BE2C (cell line): ENCODE results near the gene CLP1. TPM values are rescaled to one million over a fixed set of nuclear protein-coding genes. Genes with fewer than 3 reads are reported as not detected.
A peak's percentile ranks its signal among the peaks of the same experiment; 100 is the strongest.

ENCODE experiments used
- DNase-seq: peaks from one replicate; pipeline ENCODE4 v3.0.0-alpha.2; 2020
- H3K27me3 ChIP-seq: fragments of 250-450 bp; sonication (Bioruptor Pico); 2 replicates; pipeline ENCODE4 v1.5.1; 2020; ENCODE audit warnings: mild to moderate bottlenecking
- H3K36me3 ChIP-seq: fragments of 250-450 bp; sonication (Bioruptor Pico); 2 replicates; pipeline ENCODE4 v1.5.1; 2020; ENCODE audit warnings: mild to moderate bottlenecking
- H3K4me1 ChIP-seq: fragments of 250-450 bp; sonication (Bioruptor Pico); 2 replicates; pipeline ENCODE4 v1.5.1; 2020
- H3K4me3 ChIP-seq: 2 replicates; pipeline ENCODE4 v1.5.1; 2011; ENCODE audit warnings: low read depth, low read length
- H3K9me3 ChIP-seq: fragments of 250-450 bp; sonication (Bioruptor Pico); 2 replicates; pipeline ENCODE4 v1.5.1; 2020
- CTCF ChIP-seq: IDR thresholded peaks from 2 replicates; pipeline ENCODE4 v1.5.1; 2012; ENCODE audit warnings: mild to moderate bottlenecking, low read depth, low read length
- polyA plus RNA-seq: library from polyadenylated mRNA; unstranded; fragments of >200 nt; gene quantifications from one replicate; pipeline ENCODE4 v1.2.1, GENCODE V29; 2012; ENCODE audit warnings: low read depth, missing spikeins; ENCODE audit not compliant: insufficient read length, insufficient read depth

Gene CLP1
- polyA plus RNA-seq, result 27.5 TPM

DNA sequence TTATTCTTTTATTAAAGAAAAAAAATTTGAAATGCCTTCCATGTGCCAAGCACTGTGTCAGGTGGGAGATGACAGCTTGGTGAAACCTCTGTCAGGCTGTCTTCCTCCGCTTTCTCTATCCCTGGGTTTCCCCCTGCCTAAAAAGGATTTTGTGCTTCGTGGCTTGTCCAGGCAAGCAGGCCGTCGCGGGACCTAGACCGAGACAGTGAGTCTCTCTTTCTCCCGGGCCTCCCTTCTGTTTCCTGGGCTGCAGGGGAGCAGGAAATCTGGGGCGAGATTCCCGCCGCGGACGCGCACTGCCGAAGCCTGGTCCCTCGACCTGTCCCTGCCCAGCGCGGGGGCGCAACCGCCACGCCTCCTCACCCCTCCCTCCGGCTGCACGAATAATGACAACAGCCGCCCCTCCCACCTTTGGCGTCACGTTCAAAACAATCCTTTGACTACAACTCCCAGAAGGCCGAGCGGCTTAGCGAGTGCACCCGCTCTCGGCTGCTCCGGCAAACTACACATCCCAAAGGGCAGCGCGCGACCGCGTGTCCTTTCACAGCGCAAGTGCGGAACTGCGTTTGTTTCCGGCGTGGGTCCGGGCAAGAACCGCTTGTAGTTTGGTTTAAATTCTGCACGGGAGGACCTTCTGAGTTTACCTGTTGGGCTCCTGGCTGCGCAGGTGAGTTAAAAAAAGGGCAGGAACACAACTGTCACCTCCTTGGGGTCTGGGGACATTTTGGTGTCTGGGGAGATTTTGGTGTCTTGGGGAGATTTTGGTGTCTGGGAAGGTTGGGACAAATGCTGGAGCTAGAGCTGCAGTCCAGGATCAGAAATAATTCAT lies at the start of gene CLP1:
Gene CLP1 (plus strand): TSS at position 569 of the 829 bp plus-strand sequence. CDS start 1,715 bp downstream, outside the sequence.
- TF ChIP-seq CTCF, result no peak
- Histone ChIP-seq H3K4me3 (peak within 1 kb of the TSS; percentile 74), H3K9me3 (no peaks in the 10 kb centered on the region), H3K27me3 (no peaks in the 10 kb centered on the region), H3K36me3 (no peaks in the 10 kb centered on the region), H3K4me1 (no peaks in the 10 kb centered on the region)
- DNase-seq, result peak; percentile 94

DNA sequence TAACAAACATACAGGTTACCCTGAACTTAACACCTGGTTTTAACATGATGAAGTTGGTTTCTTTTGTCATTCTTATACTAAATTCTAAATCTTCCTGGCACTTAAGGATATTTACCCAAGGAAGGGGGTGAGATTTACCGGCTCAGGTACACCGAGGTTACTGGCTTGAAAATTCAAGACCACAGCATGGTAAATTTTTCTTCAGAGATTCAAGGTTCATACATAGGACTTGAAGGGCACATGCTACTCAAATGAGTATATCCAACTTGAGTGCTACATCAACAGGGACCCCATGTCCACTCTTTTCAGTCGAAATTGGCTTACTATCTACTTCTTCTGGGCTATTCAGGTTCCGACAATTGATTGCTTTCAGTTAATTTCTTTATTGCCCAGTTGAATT lies 47.4 kb upstream of the CLP1 start:
- Histone ChIP-seq H3K36me3 (no peaks in the 10 kb centered on the region), H3K4me1 (no peaks in the 10 kb centered on the region), H3K27me3 (no peaks in the 10 kb centered on the region), H3K9me3 (no peaks in the 10 kb centered on the region), H3K4me3 (no peak overlapping the region)
- no peak for DNase-seq
- TF ChIP-seq CTCF, result no peak

DNA sequence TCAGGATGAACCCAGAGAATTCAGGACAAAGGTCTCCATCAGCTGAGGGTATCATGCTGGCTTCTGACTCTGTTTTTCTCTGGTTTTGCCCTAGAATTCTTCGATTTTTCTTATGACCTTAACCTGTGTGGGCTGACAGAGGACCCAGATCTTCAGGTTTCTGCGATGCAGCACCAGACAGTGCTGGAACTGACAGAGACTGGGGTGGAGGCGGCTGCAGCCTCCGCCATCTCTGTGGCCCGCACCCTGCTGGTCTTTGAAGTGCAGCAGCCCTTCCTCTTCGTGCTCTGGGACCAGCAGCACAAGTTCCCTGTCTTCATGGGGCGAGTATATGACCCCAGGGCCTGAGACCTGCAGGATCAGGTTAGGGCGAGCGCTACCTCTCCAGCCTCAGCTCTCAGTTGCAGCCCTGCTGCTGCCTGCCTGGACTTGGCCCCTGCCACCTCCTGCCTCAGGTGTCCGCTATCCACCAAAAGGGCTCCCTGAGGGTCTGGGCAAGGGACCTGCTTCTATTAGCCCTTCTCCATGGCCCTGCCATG lies 43.3 kb upstream of the CLP1 start:
- DNase-seq, result no peak
- TF ChIP-seq CTCF, result no peak
- Histone ChIP-seq H3K4me1 (no peaks in the 10 kb centered on the region), H3K4me3 (no peak overlapping the region), H3K9me3 (no peaks in the 10 kb centered on the region), H3K27me3 (no peaks in the 10 kb centered on the region), H3K36me3 (no peaks in the 10 kb centered on the region)

- no peak for DNase-seq
- no peaks in the 10 kb centered on the region for H3K9me3 ChIP-seq
- H3K27me3 ChIP-seq, result no peaks in the 10 kb centered on the region
- TF ChIP-seq CTCF, result no peak
- no peaks in the 10 kb centered on the region for H3K4me1 ChIP-seq
- no peaks in the 10 kb centered on the region for H3K36me3 ChIP-seq
- H3K4me3 ChIP-seq, result no peak overlapping the region
These were observed 42.3 kb upstream of the CLP1 start for GRCh38 chr11:57615308-57615707.

- Histone ChIP-seq H3K27me3 (no peaks in the 10 kb centered on the region), H3K36me3 (no peaks in the 10 kb centered on the region), H3K9me3 (no peaks in the 10 kb centered on the region), H3K4me3 (no peak overlapping the region), H3K4me1 (no peaks in the 10 kb centered on the region)
- no peak for DNase-seq
- no peak for TF ChIP-seq CTCF
These were observed 41.0 kb upstream of the CLP1 start for GRCh38 chr11:57616595-57616994.

DNA sequence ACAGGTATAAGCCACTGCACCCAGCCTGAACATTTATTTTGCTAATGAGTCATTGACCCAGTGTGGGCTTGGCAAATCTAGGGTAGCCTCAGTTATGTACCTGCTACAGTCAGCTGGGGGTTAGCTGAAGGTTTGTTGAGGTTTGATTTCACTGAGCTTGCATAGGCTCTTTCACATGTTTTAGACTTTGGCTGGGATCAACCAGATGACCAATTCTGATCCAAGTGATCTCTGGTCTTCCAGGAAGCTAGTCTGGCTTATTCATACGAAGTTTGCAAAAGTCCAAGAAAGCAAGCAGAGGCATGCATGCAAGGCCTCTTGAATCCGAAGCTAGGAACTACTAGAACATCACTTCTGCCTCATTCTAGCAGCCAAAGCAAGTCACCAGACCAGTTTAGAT lies 39.1 kb upstream of the CLP1 start:
- Histone ChIP-seq H3K36me3 (no peaks in the 10 kb centered on the region), H3K4me1 (no peaks in the 10 kb centered on the region), H3K27me3 (no peaks in the 10 kb centered on the region), H3K9me3 (no peaks in the 10 kb centered on the region), H3K4me3 (no peak overlapping the region)
- TF ChIP-seq CTCF, result no peak
- no peak for DNase-seq
